Upper lobe of right lung (tissue), 1 donor: ENCODE data around the gene GALNT17. TPM values are rescaled to one million over a fixed set of nuclear protein-coding genes. Genes with fewer than 3 reads are reported as not detected.
A peak's percentile ranks its signal among the peaks of the same experiment; 100 is the strongest.

ENCODE experiments used
- ATAC-seq: fragments of 200-7000 bp; cut with Tn5 transposase; one replicate; pipeline ENCODE4 v1.9.1; 2020; ENCODE audit warnings: mild to moderate bottlenecking, moderate library complexity
- DNase-seq: peaks from one replicate; pipeline ENCODE4 v3.0.0-alpha.2; 2020
- H3K27ac ChIP-seq: fragments of 200-600 bp; one replicate; pipeline ENCODE4 v1.8.0; 2022
- H3K27me3 ChIP-seq: fragments of 200-600 bp; one replicate; pipeline ENCODE4 v1.8.0; 2022; ENCODE audit warnings: mild to moderate bottlenecking
- H3K36me3 ChIP-seq: fragments of 200-600 bp; one replicate; pipeline ENCODE4 v1.8.0; 2022
- H3K4me1 ChIP-seq: fragments of 200-600 bp; one replicate; pipeline ENCODE4 v1.8.0; 2022
- H3K4me3 ChIP-seq: fragments of 200-600 bp; one replicate; pipeline ENCODE4 v1.8.0; 2022; ENCODE audit warnings: mild to moderate bottlenecking
- H3K9me3 ChIP-seq: fragments of 200-600 bp; one replicate; pipeline ENCODE4 v1.8.0; 2022
- CTCF ChIP-seq: fragments of 200-600 bp; IDR thresholded peaks from one replicate; pipeline ENCODE4 v1.8.0; 2022; ENCODE audit warnings: antibody characterized with exemption
- intact Hi-C: fragments of 100-400 bp; cut with DNase I; formaldehyde crosslinking; loops from one replicate; pipeline ENCODE4 v1.11.0; 2022
- total RNA-seq: library from RNA; stranded (reverse); fragmentation: NEBNext Ultra II Directional; extraction: Animal tissue kit (Norgen Biotek cat#: 25700); gene quantifications from one replicate; pipeline ENCODE4 v1.2.1, GENCODE V29; 2021
- donor health status: DM: no; HTN: yes; CAD: no; lungs with severe emphysema.

GALNT17 gene
- total RNA-seq, 1 donor from 2014 or later: 7.1 TPM

GRCh38 chr7:71712653-71713180 is 580.8 kb downstream of the GALNT17 start:
- intact Hi-C loops: no loop called here
- no peak for ATAC-seq
- Histone ChIP-seq H3K36me3 (no peaks in the 10 kb centered on the region), H3K9me3 (no peaks in the 10 kb centered on the region), H3K27ac (no peak overlapping the region), H3K4me1 (no peaks in the 10 kb centered on the region), H3K4me3 (no peak overlapping the region), H3K27me3 (no peaks in the 10 kb centered on the region)
- no peak for TF ChIP-seq CTCF
- DNase-seq: no peak

GRCh38 chr7:71716690-71717089 is 584.7 kb downstream of the GALNT17 start:
- DNase-seq: no peak
- peak; percentile 45 for ATAC-seq
- no peak overlapping the region for H3K27ac ChIP-seq
- no peaks in the 10 kb centered on the region for H3K36me3 ChIP-seq
- H3K27me3 ChIP-seq: no peaks in the 10 kb centered on the region
- H3K9me3 ChIP-seq: no peaks in the 10 kb centered on the region
- no peak overlapping the region for H3K4me3 ChIP-seq
- intact Hi-C loops: no loop called here
- H3K4me1 ChIP-seq: no peaks in the 10 kb centered on the region
- no peak for TF ChIP-seq CTCF

GRCh38 chr7:71718563-71718962 is 586.6 kb downstream of the GALNT17 start:
- Histone ChIP-seq H3K36me3 (no peaks in the 10 kb centered on the region), H3K4me3 (no peak overlapping the region), H3K27ac (no peak overlapping the region), H3K27me3 (no peaks in the 10 kb centered on the region), H3K4me1 (no peaks in the 10 kb centered on the region), H3K9me3 (no peaks in the 10 kb centered on the region)
- intact Hi-C loops: no loop called here
- ATAC-seq (no peak), DNase-seq (no peak)
- TF ChIP-seq CTCF: no peak

- H3K4me3 ChIP-seq: no peak overlapping the region
- H3K9me3 ChIP-seq: no peaks in the 10 kb centered on the region
- H3K4me1 ChIP-seq: no peaks in the 10 kb centered on the region
- H3K27ac ChIP-seq: no peak overlapping the region
- ATAC-seq (no peak), DNase-seq (no peak)
- TF ChIP-seq CTCF: no peak
- intact Hi-C loops: no loop called here
- no peaks in the 10 kb centered on the region for H3K27me3 ChIP-seq
- no peaks in the 10 kb centered on the region for H3K36me3 ChIP-seq
Observed at GRCh38 chr7:71721742-71722141, 589.8 kb downstream of the GALNT17 start.

GRCh38 chr7:71723859-71724258 is 591.9 kb downstream of the GALNT17 start:
- DNase-seq: no peak
- Histone ChIP-seq H3K4me3 (no peak overlapping the region), H3K27me3 (no peaks in the 10 kb centered on the region), H3K9me3 (no peaks in the 10 kb centered on the region), H3K4me1 (no peaks in the 10 kb centered on the region), H3K27ac (no peak overlapping the region), H3K36me3 (no peaks in the 10 kb centered on the region)
- intact Hi-C loops: no loop called here
- no peak for ATAC-seq
- TF ChIP-seq CTCF: no peak

GRCh38 chr7:71727347-71727746 is 595.4 kb downstream of the GALNT17 start:
- no peak overlapping the region for H3K4me3 ChIP-seq
- H3K27ac ChIP-seq: no peak overlapping the region
- no peaks in the 10 kb centered on the region for H3K4me1 ChIP-seq
- no peaks in the 10 kb centered on the region for H3K27me3 ChIP-seq
- no peaks in the 10 kb centered on the region for H3K9me3 ChIP-seq
- ATAC-seq (no peak), DNase-seq (no peak)
- H3K36me3 ChIP-seq: no peaks in the 10 kb centered on the region
- TF ChIP-seq CTCF: no peak
- intact Hi-C loops: no loop called here
